Astrocyte (in vitro differentiated cells and primary cell): ENCODE results near the gene S100A7.
"Not testable (repeated sequence)": the region's sequence is repeated elsewhere in the genome, so short reads cannot be mapped to it uniquely, and the experiment has no call there.

Source experiments
- CTCF ChIP-seq: IDR thresholded peaks from 2 replicates; pipeline ENCODE4 v1.5.1; 2011; ENCODE audit warnings: low read depth, mild to moderate bottlenecking, inconsistent platforms, low read length, moderate library complexity; ENCODE audit not compliant: insufficient read depth
- EZH2 ChIP-seq: IDR thresholded peaks from 2 replicates; pipeline ENCODE4 v1.6.1; 2012; ENCODE audit warnings: mild to moderate bottlenecking, low read length, inconsistent platforms; ENCODE audit not compliant: insufficient read depth

GRCh38 chr1:153448851-153449250 is 11.6 kb downstream of the S100A7 start:
- TF ChIP-seq CTCF, EZH2: not testable (repeated sequence)
